Tibial artery (tissue), 4 donors: ENCODE measurements around the gene FGF9.

Experiments used
- DNase-seq, 2 donors: peaks; one replicate each; pipeline ENCODE4 v3.0.0-alpha.2; 2019
- H3K27ac ChIP-seq, 2 donors: fragments of 200-600 bp; sonication (generic) in 1 of 2; 1 replicate in 1 of 2; 2 replicates in 1 of 2; pipeline ENCODE4 v1.5.1; 2018 to 2019; ENCODE audit warnings: mild to moderate bottlenecking in 1 of 2
- H3K27me3 ChIP-seq, 2 donors: fragments of 200-600 bp; sonication (generic) in 1 of 2; one replicate each; pipeline versions ENCODE4 v1.5.1 to v1.6.0; 2016 to 2019
- H3K36me3 ChIP-seq, 3 donors: fragments of 200-600 bp; sonication (generic) in 2 of 3; one replicate each; pipeline ENCODE4 v1.5.1; 2016 to 2019; ENCODE audit warnings: mild to moderate bottlenecking in 2 of 3
- H3K4me1 ChIP-seq, 4 donors: fragments of 200-600 bp; sonication (generic) in 2 of 4; 1 replicate in 3 of 4; 2 replicates in 1 of 4; pipeline ENCODE4 v1.5.1; 2016 to 2019
- H3K4me3 ChIP-seq, 2 donors: fragments of 200-600 bp; sonication (generic) in 1 of 2; 1 replicate in 1 of 2; 2 replicates in 1 of 2; pipeline ENCODE4 v1.5.1; 2018 to 2019; ENCODE audit warnings: mild to moderate bottlenecking in 2 of 2
- H3K9me3 ChIP-seq, 3 donors: fragments of 200-600 bp; sonication (generic) in 1 of 3; one replicate each; pipeline ENCODE4 v1.5.1; 2016 to 2019
- CTCF ChIP-seq, 2 experiments: fragments of 200-600 bp in 1 of 2; fragments of 450-650 bp in 1 of 2; IDR thresholded peaks; one replicate each; pipeline ENCODE4 v1.5.1; 2017 to 2019; ENCODE audit warnings: antibody characterized with exemption in 2 of 2, mild to moderate bottlenecking in 1 of 2, moderate library complexity in 1 of 2
- intact Hi-C: fragments of 100-400 bp; cut with DNase I; formaldehyde crosslinking; loops from one replicate; pipeline ENCODE4 v1.15.0; 2023; ENCODE audit warnings: low total_unique reads

Gene FGF9

GRCh38 chr13:21661097-21661909 lies 9.6 kb upstream of the FGF9 start:
- TF ChIP-seq CTCF (IDR thresholded peaks at IDR 0.05), result no peak
- H3K36me3 ChIP-seq, result no peaks in the 10 kb centered on the region
- H3K4me1 ChIP-seq, result no peaks in the 10 kb centered on the region
- peaks cover 0 to 6% of the 10 kb centered on the region in 2 donors for H3K27me3 ChIP-seq
- intact Hi-C loops, result no loop called here
- no peak overlapping the region for H3K27ac ChIP-seq
- no peak for DNase-seq
- no peaks in the 10 kb centered on the region for H3K9me3 ChIP-seq
- no peak overlapping the region for H3K4me3 ChIP-seq

- Histone ChIP-seq H3K27me3 (peaks cover 0 to 13% of the 10 kb centered on the region in 2 donors), H3K4me1 (no peaks in the 10 kb centered on the region), H3K9me3 (no peaks in the 10 kb centered on the region), H3K36me3 (no peaks in the 10 kb centered on the region), H3K4me3 (no peak overlapping the region), H3K27ac (no peak overlapping the region)
- TF ChIP-seq CTCF (IDR thresholded peaks at IDR 0.05), result no peak
- DNase-seq, result no peak
- intact Hi-C loops, result no loop called here
Observed at GRCh38 chr13:21663197-21663596, 7.7 kb upstream of the FGF9 start.

GRCh38 chr13:21668732-21669275 lies 2.1 kb upstream of the FGF9 start:
- Histone ChIP-seq H3K27ac (no peak overlapping the region), H3K4me1 (peaks cover 0 to 42% (median 29%) of the 10 kb centered on the region in 4 donors), H3K27me3 (peaks cover 0 to 22% of the 10 kb centered on the region in 2 donors), H3K36me3 (no peaks in the 10 kb centered on the region), H3K4me3 (peak overlapping the region; percentile 50 to 63), H3K9me3 (no peaks in the 10 kb centered on the region)
- TF ChIP-seq CTCF (IDR thresholded peaks at IDR 0.05), result no peak
- DNase-seq, result no peak
- intact Hi-C loops, result no loop called here

GRCh38 chr13:21670006-21670882 lies 629 bp upstream of the FGF9 start:
- peaks cover 0 to 57% (median 43%) of the 10 kb centered on the region in 4 donors for H3K4me1 ChIP-seq
- TF ChIP-seq CTCF (IDR thresholded peaks at IDR 0.05), result no peak
- H3K27ac ChIP-seq, result peak overlapping the region; percentile 0 to 14
- H3K4me3 ChIP-seq, result peak overlapping the region; percentile 50 to 63
- no peaks in the 10 kb centered on the region for H3K36me3 ChIP-seq
- intact Hi-C loops, result loop anchor here (2.0 kb wide), 1 partner anchor 71 kb away; no protein-coding TSS in a partner anchor
- H3K27me3 ChIP-seq, result peaks cover 0 to 30% of the 10 kb centered on the region in 2 donors
- peak; percentile 52 to 70 for DNase-seq
- no peaks in the 10 kb centered on the region for H3K9me3 ChIP-seq

- Histone ChIP-seq H3K4me3 (peak overlapping the region; percentile 50 to 63), H3K36me3 (no peaks in the 10 kb centered on the region), H3K4me1 (peaks cover 0 to 61% (median 47%) of the 10 kb centered on the region in 4 donors), H3K27ac (no peak overlapping the region), H3K27me3 (peaks cover 0 to 38% of the 10 kb centered on the region in 2 donors), H3K9me3 (no peaks in the 10 kb centered on the region)
- TF ChIP-seq CTCF (IDR thresholded peaks at IDR 0.05), result no peak
- DNase-seq, result no peak
- intact Hi-C loops, result loop anchor here (2.0 kb wide), 1 partner anchor 73 kb away; no protein-coding TSS in a partner anchor
Observed at GRCh38 chr13:21671620-21672286, 880 bp downstream of the FGF9 start.
